SK-N-SH treated with all-trans-retinoic acid at 6 μM for 48 hours (cell line): ENCODE results near the gene RMDN2.
A peak's percentile ranks its signal among the peaks of the same experiment; 100 is the strongest.
"Not testable (repeated sequence)": the region's sequence is repeated elsewhere in the genome, so short reads cannot be mapped to it uniquely, and the experiment has no call there.

Experiments
- ATAC-seq: fragments of 200-7000 bp; cut with Tn5 transposase; 3 replicates; pipeline ENCODE4 v1.9.1; 2020; ENCODE audit warnings: mild to moderate bottlenecking, moderate library complexity
- ARNTL ChIP-seq: fragments of 450-650 bp; formaldehyde crosslinking; IDR thresholded peaks from 2 replicates; pipeline ENCODE4 v1.5.0; 2020; ENCODE audit warnings: low read depth, mild to moderate bottlenecking, moderate library complexity, borderline replicate concordance
- BACH2 ChIP-seq: fragments of 250-450 bp; sonication (Bioruptor Pico); IDR thresholded peaks from 2 replicates; pipeline ENCODE4 v1.9.0; 2021; ENCODE audit warnings: mild to moderate bottlenecking, borderline replicate concordance
- CSDC2 ChIP-seq: fragments of 250-450 bp; sonication (Bioruptor Pico); IDR thresholded peaks from 2 replicates; pipeline ENCODE4 v1.5.0; 2020; ENCODE audit warnings: mild to moderate bottlenecking, moderate library complexity
- ESRRG ChIP-seq: fragments of 250-450 bp; sonication (Bioruptor Pico); IDR thresholded peaks from 2 replicates; pipeline ENCODE4 v1.6.1; 2021; ENCODE audit warnings: mild to moderate bottlenecking
- GLIS3 ChIP-seq: fragments of 250-450 bp; sonication (Bioruptor Pico); IDR thresholded peaks from 2 replicates; pipeline ENCODE4 v1.5.0; 2020; ENCODE audit warnings: mild to moderate bottlenecking, moderate library complexity
- ISL1 ChIP-seq: fragments of 250-450 bp; sonication (Bioruptor Pico); IDR thresholded peaks from 2 replicates; pipeline ENCODE4 v2.1.2; 2022; ENCODE audit warnings: mild to moderate bottlenecking, moderate library complexity
- OSR1 ChIP-seq: fragments of 250-450 bp; sonication (Bioruptor Pico); IDR thresholded peaks from 2 replicates; pipeline ENCODE4 v1.8.0; 2022; ENCODE audit warnings: moderate library complexity, mild to moderate bottlenecking, inconsistent platforms
- POU6F1 ChIP-seq: fragments of 250-450 bp; sonication (Bioruptor Pico); IDR thresholded peaks from 2 replicates; pipeline ENCODE4 v1.8.0; 2021; ENCODE audit warnings: low read depth, mild to moderate bottlenecking, moderate library complexity, borderline replicate concordance
- PPARA ChIP-seq: fragments of 250-450 bp; sonication (Bioruptor Pico); IDR thresholded peaks from 2 replicates; pipeline ENCODE4 v1.5.0; 2020; ENCODE audit warnings: mild to moderate bottlenecking, borderline replicate concordance
- RARB ChIP-seq: fragments of 250-450 bp; sonication (Bioruptor Pico); IDR thresholded peaks from 2 replicates; pipeline ENCODE4 v1.8.0; 2021; ENCODE audit warnings: mild to moderate bottlenecking, moderate library complexity
- TCF4 ChIP-seq: fragments of 250-450 bp; sonication (Bioruptor Pico); IDR thresholded peaks from 2 replicates; pipeline ENCODE4 v1.8.0; 2021; ENCODE audit warnings: mild to moderate bottlenecking, moderate library complexity, borderline replicate concordance
- TOX ChIP-seq: fragments of 250-450 bp; sonication (Bioruptor Pico); IDR thresholded peaks from 2 replicates; pipeline ENCODE4 v1.8.0; 2021; ENCODE audit warnings: mild to moderate bottlenecking, moderate library complexity, borderline replicate concordance
- ZC3H10 ChIP-seq: fragments of 250-450 bp; sonication (Bioruptor Pico); IDR thresholded peaks from 2 replicates; pipeline ENCODE4 v1.5.1; 2021; ENCODE audit warnings: mild to moderate bottlenecking, moderate library complexity
- ZNF70 ChIP-seq: fragments of 450-650 bp; formaldehyde crosslinking; IDR thresholded peaks from 2 replicates; pipeline ENCODE4 v1.5.0; 2020; ENCODE audit warnings: mild to moderate bottlenecking, moderate library complexity
- ZNF8 ChIP-seq: fragments of 450-650 bp; formaldehyde crosslinking; IDR thresholded peaks from 2 replicates; pipeline ENCODE4 v1.5.0; 2020; ENCODE audit warnings: mild to moderate bottlenecking, moderate library complexity
- TF ChIP-seq, protein P1 (sequence below): fragments of 250-450 bp; sonication (Bioruptor Pico); IDR thresholded peaks from 2 replicates; pipeline ENCODE4 v1.5.1; 2020; ENCODE audit warnings: low read depth, mild to moderate bottlenecking, moderate library complexity
- TF ChIP-seq, protein P2 (sequence below): fragments of 250-450 bp; sonication (Bioruptor Pico); IDR thresholded peaks from 2 replicates; pipeline ENCODE4 v1.5.1; 2021; ENCODE audit warnings: mild to moderate bottlenecking, moderate library complexity

Gene RMDN2

DNA sequence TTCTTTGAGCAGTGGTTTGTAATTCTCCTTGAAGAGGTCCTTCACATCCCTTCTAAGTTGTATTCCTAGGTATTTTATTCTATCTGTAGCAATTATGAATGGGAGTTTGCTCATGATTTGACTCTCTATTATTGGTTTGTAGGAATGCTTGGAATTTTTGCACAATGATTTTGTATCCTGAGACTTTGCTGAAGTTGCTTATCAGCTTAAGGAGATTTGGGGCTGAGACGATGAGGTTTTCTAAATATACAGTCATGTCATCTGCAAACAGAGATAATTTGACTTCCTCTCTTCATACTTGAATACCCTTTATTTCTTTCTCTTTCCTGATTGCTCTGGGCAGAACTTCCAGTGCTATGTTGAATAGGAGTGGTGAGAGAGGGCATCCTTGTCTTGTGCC, 12.5 kb downstream of the RMDN2 start:
- ATAC-seq: not testable (repeated sequence)
- TF ChIP-seq ISL1 (CRISPR knock-in tag): 0 out of 2 replicates have a peak, but pooled peaks have one; percentile 15

DNA sequence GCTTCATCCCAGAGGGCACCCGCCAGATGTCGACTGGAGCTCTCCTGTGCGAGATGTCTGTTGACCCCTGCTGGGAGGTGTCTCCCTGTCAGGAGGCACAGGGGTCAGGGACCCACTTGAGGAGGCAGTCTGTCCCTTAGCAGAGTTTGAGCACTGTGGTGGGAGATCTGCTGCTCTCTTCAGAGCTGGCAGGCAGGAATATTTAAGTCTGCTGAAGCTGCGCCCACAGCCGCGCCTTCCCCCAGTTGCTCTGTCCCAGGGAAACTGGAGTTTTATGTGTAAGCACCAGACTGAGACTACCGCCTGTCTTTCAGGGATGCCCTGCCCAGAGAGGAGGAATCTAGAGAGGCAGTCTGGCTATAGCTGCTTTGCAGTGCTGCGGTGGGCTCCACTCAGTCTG, 16.2 kb downstream of the RMDN2 start:
- ATAC-seq: not testable (repeated sequence)

DNA sequence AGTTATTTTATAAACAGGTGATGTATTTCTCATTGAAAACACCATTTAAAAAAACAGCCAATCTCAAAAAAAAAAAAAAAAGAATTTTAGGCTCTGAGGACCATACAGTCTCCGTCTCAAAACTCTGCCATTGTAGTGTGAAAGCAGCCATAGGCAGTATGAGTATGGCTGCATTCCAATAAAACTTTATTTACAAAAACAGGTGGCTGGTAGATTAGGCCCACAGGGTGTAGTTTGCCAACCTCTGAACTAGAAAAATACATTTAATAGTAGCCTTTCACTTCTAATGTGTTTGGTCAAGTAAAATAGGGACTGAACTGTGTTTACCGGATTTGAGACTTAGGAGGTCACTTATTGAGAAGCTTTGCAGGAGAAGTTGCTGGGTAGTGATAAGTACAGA, 19.2 kb downstream of the RMDN2 start:
- ATAC-seq: no peak
- TF ChIP-seq BACH2 (CRISPR knock-in tag) (no peak), OSR1 (no peak), ARNTL (CRISPR knock-in tag) (no peak), ISL1 (CRISPR knock-in tag) (no peak)

GRCh38 chr2:37947306-37947705, 22.2 kb downstream of the RMDN2 start:
- no peak for ATAC-seq
- TF ChIP-seq BACH2 (CRISPR knock-in tag) (no peak), ARNTL (CRISPR knock-in tag) (no peak), CSDC2 (CRISPR knock-in tag) (no peak), PPARA (CRISPR knock-in tag) (no peak), TOX (no peak), RARB (CRISPR knock-in tag) (no peak), OSR1 (no peak), POU6F1 (CRISPR knock-in tag) (no peak), ZNF8 (CRISPR knock-in tag) (no peak), GLIS3 (no peak), TCF4 (CRISPR knock-in tag) (no peak), ESRRG (no peak), ZC3H10 (CRISPR knock-in tag) (no peak), ZNF70 (no peak)
- TF ChIP-seq, protein P1, sequence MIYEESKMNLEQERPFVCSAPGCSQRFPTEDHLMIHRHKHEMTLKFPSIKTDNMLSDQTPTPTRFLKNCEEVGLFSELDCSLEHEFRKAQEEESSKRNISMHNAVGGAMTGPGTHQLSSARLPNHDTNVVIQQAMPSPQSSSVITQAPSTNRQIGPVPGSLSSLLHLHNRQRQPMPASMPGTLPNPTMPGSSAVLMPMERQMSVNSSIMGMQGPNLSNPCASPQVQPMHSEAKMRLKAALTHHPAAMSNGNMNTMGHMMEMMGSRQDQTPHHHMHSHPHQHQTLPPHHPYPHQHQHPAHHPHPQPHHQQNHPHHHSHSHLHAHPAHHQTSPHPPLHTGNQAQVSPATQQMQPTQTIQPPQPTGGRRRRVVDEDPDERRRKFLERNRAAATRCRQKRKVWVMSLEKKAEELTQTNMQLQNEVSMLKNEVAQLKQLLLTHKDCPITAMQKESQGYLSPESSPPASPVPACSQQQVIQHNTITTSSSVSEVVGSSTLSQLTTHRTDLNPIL (CRISPR knock-in tag): no peak
- TF ChIP-seq, protein P2, sequence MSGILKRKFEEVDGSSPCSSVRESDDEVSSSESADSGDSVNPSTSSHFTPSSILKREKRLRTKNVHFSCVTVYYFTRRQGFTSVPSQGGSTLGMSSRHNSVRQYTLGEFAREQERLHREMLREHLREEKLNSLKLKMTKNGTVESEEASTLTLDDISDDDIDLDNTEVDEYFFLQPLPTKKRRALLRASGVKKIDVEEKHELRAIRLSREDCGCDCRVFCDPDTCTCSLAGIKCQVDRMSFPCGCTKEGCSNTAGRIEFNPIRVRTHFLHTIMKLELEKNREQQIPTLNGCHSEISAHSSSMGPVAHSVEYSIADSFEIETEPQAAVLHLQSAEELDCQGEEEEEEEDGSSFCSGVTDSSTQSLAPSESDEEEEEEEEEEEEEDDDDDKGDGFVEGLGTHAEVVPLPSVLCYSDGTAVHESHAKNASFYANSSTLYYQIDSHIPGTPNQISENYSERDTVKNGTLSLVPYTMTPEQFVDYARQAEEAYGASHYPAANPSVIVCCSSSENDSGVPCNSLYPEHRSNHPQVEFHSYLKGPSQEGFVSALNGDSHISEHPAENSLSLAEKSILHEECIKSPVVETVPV (CRISPR knock-in tag): no peak

GRCh38 chr2:37962018-37962739, 37.1 kb downstream of the RMDN2 start:
- not testable (repeated sequence) for ATAC-seq

DNA sequence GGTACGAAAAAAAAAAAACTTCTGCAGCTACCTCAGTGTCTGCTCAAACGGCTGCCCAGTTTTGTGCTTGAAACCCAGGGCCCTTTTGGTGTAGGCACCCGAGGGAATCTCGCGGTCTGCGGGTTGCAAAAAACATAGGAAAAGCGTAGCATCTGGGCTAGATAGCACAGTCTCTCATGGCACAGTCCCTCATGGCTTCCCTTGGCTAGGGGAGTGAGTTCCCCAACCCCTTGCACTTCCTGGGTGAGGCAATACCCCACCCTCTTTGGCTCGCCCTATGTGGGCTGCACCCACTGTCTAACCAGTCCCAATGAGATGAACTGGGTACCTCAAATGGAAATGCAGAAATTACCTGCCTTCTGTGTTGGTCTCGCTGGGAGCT, 37.6 kb downstream of the RMDN2 start:
- ATAC-seq: not testable (repeated sequence)

DNA sequence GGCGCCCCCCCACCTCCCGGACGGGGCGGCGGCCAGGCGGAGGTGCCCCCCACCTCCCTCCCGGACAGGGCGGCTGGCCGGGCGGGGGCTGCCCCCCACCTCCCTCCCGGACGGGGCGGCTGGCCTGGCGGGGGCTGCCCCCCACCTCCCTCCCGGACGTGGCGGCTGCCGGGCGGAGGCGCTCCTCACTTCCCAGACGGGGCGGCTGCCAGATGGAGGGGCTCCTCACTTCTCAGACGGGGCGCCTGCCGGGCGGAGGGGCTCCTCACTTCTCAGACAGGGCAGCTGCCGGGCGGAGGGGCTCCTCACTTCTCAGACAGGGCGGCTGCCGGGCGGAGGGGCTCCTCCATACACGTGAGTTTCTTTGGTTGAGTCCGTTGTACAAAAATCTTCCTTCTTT, 38.8 kb downstream of the RMDN2 start:
- ATAC-seq: not testable (repeated sequence)

DNA sequence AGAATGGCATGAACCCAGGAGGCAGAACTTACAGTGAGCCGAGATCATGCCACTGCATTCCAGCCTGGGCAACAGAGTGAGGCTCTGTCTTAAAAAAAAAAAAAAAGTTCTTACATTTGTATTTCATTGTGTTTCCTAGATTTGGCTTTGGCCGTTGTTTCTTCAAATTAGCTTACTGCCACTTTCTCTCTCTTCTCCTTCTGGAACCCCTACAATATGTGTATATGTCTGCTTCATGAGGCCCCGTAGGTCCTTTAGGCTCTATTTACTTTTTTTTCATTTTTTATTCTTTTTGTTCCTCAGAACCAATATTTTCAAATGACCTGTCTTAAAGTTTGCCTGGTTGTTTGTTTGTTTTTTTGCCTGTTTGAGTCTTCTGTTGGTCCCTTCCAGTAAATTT, 41.2 kb downstream of the RMDN2 start:
- ATAC-seq: no peak
- TF ChIP-seq POU6F1 (CRISPR knock-in tag) (no peak), CSDC2 (CRISPR knock-in tag) (no peak), GLIS3 (no peak), PPARA (CRISPR knock-in tag) (no peak), ISL1 (CRISPR knock-in tag) (no peak)
- TF ChIP-seq, protein P1 (CRISPR knock-in tag): no peak
- TF ChIP-seq, all 23 proteins: peak for 0
